ENCODE data around the gene BICDL2.

BICDL2 gene

GRCh38 chr16:3007059-3007956 lies 29.4 kb downstream of the BICDL2 start:
- no peaks in the 10 kb centered on the region for H3K9me3 ChIP-seq (ENCODE audit: control insufficient read depth, insufficient read depth, low read depth, low read length)
- no peaks in the 10 kb centered on the region for H3K36me3 ChIP-seq (ENCODE audit: control insufficient read depth, insufficient read depth, low read length)
- H3K4me3 ChIP-seq (ENCODE audit: low read depth, low read length): peak overlapping the region; percentile 53
- H3K9ac ChIP-seq (ENCODE audit: low read length): peak overlapping the region; percentile 95
- H3K4me1 ChIP-seq (ENCODE audit: control insufficient read depth, insufficient read depth, low read length): peaks cover 56% of the 10 kb centered on the region
- H3K27me3 ChIP-seq (ENCODE audit: control insufficient read depth, insufficient read depth, low read length): peaks cover 22% of the 10 kb centered on the region
- peak overlapping the region; percentile 95 for H3K27ac ChIP-seq (ENCODE audit: low read depth, low read length)

DNA sequence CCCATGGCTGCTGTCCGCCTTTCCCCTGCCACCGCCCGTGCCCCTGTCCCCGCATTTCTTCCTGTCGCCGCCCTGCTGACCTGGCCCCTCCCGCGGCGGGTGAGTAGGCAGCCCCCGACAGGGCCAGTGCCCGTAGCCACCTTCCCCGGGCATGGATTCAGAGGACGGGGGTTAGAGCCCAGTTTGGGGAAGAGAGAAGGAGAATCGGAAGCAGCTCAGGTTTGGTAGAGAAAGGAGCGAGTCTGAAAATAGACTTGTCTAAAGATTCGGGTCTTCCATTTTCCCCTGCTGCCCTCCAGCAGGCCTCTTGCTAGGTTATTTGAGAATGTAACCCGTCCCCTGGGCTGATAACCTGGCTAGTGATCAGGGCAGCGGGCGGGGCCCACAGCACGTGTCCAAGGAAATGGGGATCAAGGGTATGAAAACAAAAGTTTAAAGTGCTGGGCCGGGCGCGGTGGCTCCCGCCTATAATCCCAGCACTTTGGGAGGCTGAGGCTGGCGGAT lies 31.9 kb downstream of the BICDL2 start:
- Histone ChIP-seq H3K36me3 (ENCODE audit: control insufficient read depth, insufficient read depth, low read length) (no peaks in the 10 kb centered on the region), H3K27me3 (ENCODE audit: control insufficient read depth, insufficient read depth, low read length) (peaks cover 13% of the 10 kb centered on the region; the same call in 1 of the 2 replicates), H3K27ac (ENCODE audit: low read depth, low read length) (peak overlapping the region; percentile 47; the same call in 1 of the 2 replicates), H3K4me3 (ENCODE audit: low read depth, low read length) (peak overlapping the region; percentile 74), H3K9ac (ENCODE audit: low read length) (peak overlapping the region; percentile 78), H3K9me3 (ENCODE audit: control insufficient read depth, insufficient read depth, low read depth, low read length) (no peaks in the 10 kb centered on the region), H3K4me1 (ENCODE audit: control insufficient read depth, insufficient read depth, low read length) (peaks cover 46% of the 10 kb centered on the region)

DNA sequence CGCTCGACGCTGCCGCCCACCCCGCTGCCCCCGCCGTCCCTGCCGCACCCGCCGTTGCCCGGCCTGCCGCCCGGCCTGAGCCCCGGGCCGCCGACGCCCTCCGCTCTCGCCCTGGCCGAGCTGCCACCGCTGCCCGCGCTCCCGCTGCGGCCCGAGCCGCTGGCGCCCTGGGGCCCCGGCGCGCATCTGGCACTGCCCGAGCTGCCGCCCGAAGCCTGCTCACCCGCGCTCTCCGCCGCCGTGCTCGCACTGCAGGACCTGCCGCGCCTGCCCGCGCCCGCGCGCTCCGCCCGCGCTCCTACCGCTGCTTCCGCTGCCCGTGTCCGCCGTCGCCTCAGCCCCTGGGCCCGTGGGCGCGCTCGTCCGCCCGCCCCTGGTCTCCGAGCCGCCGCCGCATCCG lies 32.4 kb downstream of the BICDL2 start:
- Histone ChIP-seq H3K36me3 (ENCODE audit: control insufficient read depth, insufficient read depth, low read length) (no peaks in the 10 kb centered on the region), H3K9me3 (ENCODE audit: control insufficient read depth, insufficient read depth, low read depth, low read length) (no peaks in the 10 kb centered on the region), H3K4me1 (ENCODE audit: control insufficient read depth, insufficient read depth, low read length) (peaks cover 41% of the 10 kb centered on the region), H3K27ac (ENCODE audit: low read depth, low read length) (no peak overlapping the region), H3K27me3 (ENCODE audit: control insufficient read depth, insufficient read depth, low read length) (peaks cover 13% of the 10 kb centered on the region; the same call in 1 of the 2 replicates), H3K9ac (ENCODE audit: low read length) (no peak overlapping the region), H3K4me3 (ENCODE audit: low read depth, low read length) (peak overlapping the region; percentile 37; the same call in 1 of the 2 replicates)

DNA sequence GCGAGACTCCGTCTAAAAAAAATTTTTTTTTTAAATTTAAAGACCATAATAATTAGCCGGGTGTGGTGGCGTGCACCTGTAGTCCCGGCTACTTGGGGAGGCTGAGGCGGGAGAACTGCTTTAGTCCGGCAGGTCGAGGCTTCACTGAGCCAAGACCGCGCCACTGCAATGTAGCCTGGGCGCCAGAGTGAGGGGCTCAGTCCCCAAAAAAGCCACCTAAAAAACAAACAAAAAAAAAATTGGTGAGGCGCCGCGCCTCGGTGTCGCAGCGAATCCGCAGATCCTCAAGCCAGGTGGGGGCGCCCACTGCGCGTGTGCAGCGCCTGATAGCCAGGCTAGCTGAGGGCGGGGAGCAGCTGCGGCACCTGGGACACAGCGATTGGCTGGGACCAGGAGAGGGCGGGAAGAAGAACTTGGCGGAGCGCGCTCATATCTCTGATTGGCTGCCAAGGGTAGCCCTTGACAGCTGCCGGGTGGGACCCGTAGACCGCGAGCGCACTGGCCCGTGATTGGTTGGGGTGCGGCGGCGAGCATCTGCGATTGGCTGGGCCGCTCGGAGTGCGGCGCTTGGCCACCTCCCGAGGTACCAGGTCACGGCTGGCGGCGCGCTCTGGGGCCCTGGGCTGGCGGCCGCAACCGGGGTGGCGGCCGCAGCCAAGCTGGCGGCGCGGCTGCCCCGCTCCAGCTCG lies 33.0 kb downstream of the BICDL2 start:
- Histone ChIP-seq H3K9me3 (ENCODE audit: control insufficient read depth, insufficient read depth, low read depth, low read length) (no peaks in the 10 kb centered on the region), H3K36me3 (ENCODE audit: control insufficient read depth, insufficient read depth, low read length) (no peaks in the 10 kb centered on the region), H3K27me3 (ENCODE audit: control insufficient read depth, insufficient read depth, low read length) (peaks cover 13% of the 10 kb centered on the region; the same call in 1 of the 2 replicates), H3K4me3 (ENCODE audit: low read depth, low read length) (no peak overlapping the region; the same call in 1 of the 2 replicates), H3K4me1 (ENCODE audit: control insufficient read depth, insufficient read depth, low read length) (peaks cover 35% of the 10 kb centered on the region), H3K27ac (ENCODE audit: low read depth, low read length) (no peak overlapping the region), H3K9ac (ENCODE audit: low read length) (no peak overlapping the region)

DNA sequence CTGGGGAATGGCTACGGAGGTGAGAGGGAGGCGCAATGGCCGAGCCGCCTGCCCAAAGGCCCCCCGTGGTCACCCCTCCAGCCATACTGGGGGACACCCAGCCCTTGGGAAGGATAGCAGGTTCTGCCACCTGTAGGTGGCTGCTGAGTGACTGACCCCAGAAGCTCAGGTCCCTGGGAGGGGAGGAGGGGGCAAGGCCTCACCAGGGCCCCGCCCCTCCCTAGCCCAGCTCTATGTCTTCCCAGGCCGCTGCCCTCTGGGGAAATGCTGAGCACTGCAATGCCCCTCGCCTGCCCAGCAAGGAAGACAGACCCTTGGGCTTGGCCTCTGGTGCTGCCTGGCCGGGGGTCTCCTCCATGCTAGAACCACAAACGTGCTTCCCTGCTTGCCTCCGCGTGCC lies 35.4 kb downstream of the BICDL2 start:
- no peak overlapping the region for H3K27ac ChIP-seq (ENCODE audit: low read depth, low read length)
- no peak overlapping the region for H3K9ac ChIP-seq (ENCODE audit: low read length)
- H3K4me3 ChIP-seq (ENCODE audit: low read depth, low read length): no peak overlapping the region
- no peaks in the 10 kb centered on the region for H3K9me3 ChIP-seq (ENCODE audit: control insufficient read depth, insufficient read depth, low read depth, low read length)
- H3K4me1 ChIP-seq (ENCODE audit: control insufficient read depth, insufficient read depth, low read length): peaks cover 19% of the 10 kb centered on the region
- H3K27me3 ChIP-seq (ENCODE audit: control insufficient read depth, insufficient read depth, low read length): peaks cover 9% of the 10 kb centered on the region; the same call in 1 of the 2 replicates
- H3K36me3 ChIP-seq (ENCODE audit: control insufficient read depth, insufficient read depth, low read length): no peaks in the 10 kb centered on the region

DNA sequence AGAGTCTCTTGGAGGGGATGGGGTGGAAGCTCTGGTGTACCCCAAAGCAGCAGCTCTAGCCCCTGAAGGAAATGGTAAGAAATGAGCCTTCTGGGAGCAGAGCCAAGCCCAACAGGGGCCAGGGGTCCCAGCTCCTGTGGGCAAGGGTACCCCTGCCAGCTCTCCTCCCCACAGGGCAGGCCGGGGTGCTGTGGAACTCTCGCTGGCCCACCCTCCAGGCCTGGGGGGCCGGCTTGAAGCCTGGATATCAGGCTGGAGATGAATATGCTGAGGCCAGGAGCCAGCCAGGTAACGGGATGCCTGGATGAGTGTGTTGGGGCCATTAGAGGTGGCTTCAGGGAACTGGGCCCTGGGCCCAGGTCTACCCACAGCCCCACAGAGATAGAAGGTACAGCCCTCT lies 36.2 kb downstream of the BICDL2 start:
- Histone ChIP-seq H3K27me3 (ENCODE audit: control insufficient read depth, insufficient read depth, low read length) (peaks cover 4% of the 10 kb centered on the region; the same call in 1 of the 2 replicates), H3K9ac (ENCODE audit: low read length) (no peak overlapping the region), H3K4me1 (ENCODE audit: control insufficient read depth, insufficient read depth, low read length) (peaks cover 12% of the 10 kb centered on the region), H3K4me3 (ENCODE audit: low read depth, low read length) (no peak overlapping the region), H3K27ac (ENCODE audit: low read depth, low read length) (no peak overlapping the region), H3K36me3 (ENCODE audit: control insufficient read depth, insufficient read depth, low read length) (no peaks in the 10 kb centered on the region), H3K9me3 (ENCODE audit: control insufficient read depth, insufficient read depth, low read depth, low read length) (no peaks in the 10 kb centered on the region)

DNA sequence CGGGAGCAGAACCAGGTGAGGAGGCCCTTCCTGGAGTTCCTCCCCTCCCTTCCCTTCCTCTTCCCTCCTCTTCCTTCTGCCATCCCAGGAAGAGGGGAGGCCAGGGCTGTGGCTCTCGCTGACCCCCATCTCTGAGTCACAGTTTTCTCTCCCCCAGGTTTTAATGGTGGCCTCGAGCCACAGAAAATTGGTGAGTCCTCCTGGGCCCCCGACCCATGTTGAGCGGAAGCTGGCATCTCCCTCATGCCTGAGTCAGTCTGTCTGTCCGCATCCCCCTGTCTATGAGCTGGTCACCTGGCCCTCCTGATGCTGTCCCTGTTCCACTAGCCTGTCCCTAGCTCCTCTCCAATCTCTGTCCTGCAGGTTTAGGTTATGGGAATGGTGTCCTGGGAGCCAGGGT lies 36.8 kb downstream of the BICDL2 start:
- peaks cover 3% of the 10 kb centered on the region; the same call in 1 of the 2 replicates for H3K27me3 ChIP-seq (ENCODE audit: control insufficient read depth, insufficient read depth, low read length)
- H3K4me3 ChIP-seq (ENCODE audit: low read depth, low read length): no peak overlapping the region
- H3K9ac ChIP-seq (ENCODE audit: low read length): no peak overlapping the region
- H3K36me3 ChIP-seq (ENCODE audit: control insufficient read depth, insufficient read depth, low read length): no peaks in the 10 kb centered on the region
- no peaks in the 10 kb centered on the region for H3K9me3 ChIP-seq (ENCODE audit: control insufficient read depth, insufficient read depth, low read depth, low read length)
- H3K4me1 ChIP-seq (ENCODE audit: control insufficient read depth, insufficient read depth, low read length): peaks cover 12% of the 10 kb centered on the region
- no peak overlapping the region for H3K27ac ChIP-seq (ENCODE audit: low read depth, low read length)

- Histone ChIP-seq H3K9ac (ENCODE audit: low read length) (no peak overlapping the region), H3K27ac (ENCODE audit: low read depth, low read length) (no peak overlapping the region), H3K36me3 (ENCODE audit: control insufficient read depth, insufficient read depth, low read length) (no peaks in the 10 kb centered on the region), H3K4me3 (ENCODE audit: low read depth, low read length) (no peak overlapping the region), H3K9me3 (ENCODE audit: control insufficient read depth, insufficient read depth, low read depth, low read length) (no peaks in the 10 kb centered on the region), H3K4me1 (ENCODE audit: control insufficient read depth, insufficient read depth, low read length) (peaks cover 12% of the 10 kb centered on the region), H3K27me3 (ENCODE audit: control insufficient read depth, insufficient read depth, low read length) (no peaks in the 10 kb centered on the region)
These were observed 40.4 kb downstream of the BICDL2 start for GRCh38 chr16:2996298-2996697.

DNA sequence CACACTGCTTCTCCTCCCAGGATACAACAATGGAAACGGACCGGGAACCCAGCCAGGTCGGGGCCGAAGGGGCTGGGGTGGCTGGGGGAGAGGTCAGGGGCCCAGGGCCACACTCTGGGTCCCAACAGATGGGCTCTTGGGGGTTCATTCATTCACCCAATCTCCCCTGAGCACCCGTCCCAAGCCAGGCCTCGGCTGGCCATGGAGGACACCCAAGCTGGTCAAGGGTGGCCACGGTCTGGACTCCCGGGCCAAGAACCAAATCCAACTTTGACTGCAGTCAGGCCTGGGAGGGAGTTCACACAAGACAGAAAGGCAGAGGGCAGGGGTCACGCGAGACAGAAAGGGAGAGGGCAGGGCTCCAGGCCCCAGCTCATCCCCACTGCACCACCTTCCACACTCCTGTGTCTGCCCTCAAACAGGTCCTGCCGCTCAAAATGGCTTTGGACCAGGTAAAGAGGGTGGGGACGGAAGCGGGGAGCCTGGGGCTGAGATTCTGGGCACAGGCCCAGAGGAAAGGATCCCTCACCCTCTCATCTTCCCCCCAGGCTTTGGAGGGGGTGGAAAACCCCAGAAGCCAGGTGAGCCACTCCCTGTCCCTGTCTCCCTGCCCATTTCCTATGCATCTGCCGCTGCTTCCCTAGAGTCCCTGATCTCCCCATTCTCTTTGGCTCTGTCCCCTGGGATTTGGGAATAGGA lies 44.2 kb downstream of the BICDL2 start:
- Histone ChIP-seq H3K4me3 (ENCODE audit: low read depth, low read length) (no peak overlapping the region), H3K9ac (ENCODE audit: low read length) (no peak overlapping the region), H3K36me3 (ENCODE audit: control insufficient read depth, insufficient read depth, low read length) (no peaks in the 10 kb centered on the region), H3K9me3 (ENCODE audit: control insufficient read depth, insufficient read depth, low read depth, low read length) (no peaks in the 10 kb centered on the region), H3K27ac (ENCODE audit: low read depth, low read length) (no peak overlapping the region), H3K4me1 (ENCODE audit: control insufficient read depth, insufficient read depth, low read length) (peaks cover 43% of the 10 kb centered on the region), H3K27me3 (ENCODE audit: control insufficient read depth, insufficient read depth, low read length) (no peaks in the 10 kb centered on the region)

DNA sequence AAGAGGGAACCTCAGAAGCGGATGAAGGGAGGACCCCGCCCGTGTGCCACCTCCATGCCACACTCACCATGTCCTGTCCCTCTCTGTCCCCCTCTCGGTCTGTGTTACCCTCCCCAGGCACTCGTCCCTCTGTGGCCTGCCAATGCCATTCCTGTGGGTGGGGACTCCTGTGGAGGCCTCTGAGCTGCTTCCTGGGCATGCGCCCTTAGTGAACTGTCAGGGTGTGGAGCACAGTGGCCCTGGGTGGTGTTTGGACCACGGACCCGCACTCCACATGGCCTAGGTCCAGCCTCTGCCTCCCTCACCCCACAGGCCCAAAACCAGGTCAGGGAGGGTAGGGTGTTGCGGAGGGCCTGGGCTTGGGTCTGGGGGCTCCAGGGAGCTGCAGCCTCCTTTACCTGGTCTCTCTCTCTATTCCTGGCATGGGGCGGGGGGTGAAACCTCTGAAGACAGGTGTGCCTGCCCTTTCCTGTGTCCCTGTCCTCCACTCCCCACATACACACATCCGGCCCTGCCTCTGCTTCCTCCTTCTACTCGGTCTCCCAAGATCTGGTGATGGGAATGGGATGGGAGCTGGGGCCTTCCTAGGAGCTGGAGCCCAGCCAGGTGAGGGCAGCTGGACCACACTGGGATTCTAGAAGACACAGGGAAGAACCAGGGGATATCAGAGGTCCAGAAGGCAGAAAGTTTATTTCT lies 45.0 kb downstream of the BICDL2 start:
- no peaks in the 10 kb centered on the region for H3K27me3 ChIP-seq (ENCODE audit: control insufficient read depth, insufficient read depth, low read length)
- H3K9ac ChIP-seq (ENCODE audit: low read length): no peak overlapping the region
- peaks cover 42% of the 10 kb centered on the region for H3K4me1 ChIP-seq (ENCODE audit: control insufficient read depth, insufficient read depth, low read length)
- no peaks in the 10 kb centered on the region for H3K36me3 ChIP-seq (ENCODE audit: control insufficient read depth, insufficient read depth, low read length)
- H3K9me3 ChIP-seq (ENCODE audit: control insufficient read depth, insufficient read depth, low read depth, low read length): no peaks in the 10 kb centered on the region
- no peak overlapping the region for H3K27ac ChIP-seq (ENCODE audit: low read depth, low read length)
- no peak overlapping the region for H3K4me3 ChIP-seq (ENCODE audit: low read depth, low read length)
